NCI-H82 (cell line): ENCODE results near the gene TNIK.
"Not testable (repeated sequence)": the region's sequence is repeated elsewhere in the genome, so short reads cannot be mapped to it uniquely, and the experiment has no call there.

Experiments
- DNase-seq: peaks from one replicate; lab custom pipeline; 2025; lab: John Stamatoyannopoulos, UW

TNIK gene

GRCh38 chr3:171126478-171127209 lies 333.6 kb downstream of the TNIK start:
- no peak for DNase-seq

DNA sequence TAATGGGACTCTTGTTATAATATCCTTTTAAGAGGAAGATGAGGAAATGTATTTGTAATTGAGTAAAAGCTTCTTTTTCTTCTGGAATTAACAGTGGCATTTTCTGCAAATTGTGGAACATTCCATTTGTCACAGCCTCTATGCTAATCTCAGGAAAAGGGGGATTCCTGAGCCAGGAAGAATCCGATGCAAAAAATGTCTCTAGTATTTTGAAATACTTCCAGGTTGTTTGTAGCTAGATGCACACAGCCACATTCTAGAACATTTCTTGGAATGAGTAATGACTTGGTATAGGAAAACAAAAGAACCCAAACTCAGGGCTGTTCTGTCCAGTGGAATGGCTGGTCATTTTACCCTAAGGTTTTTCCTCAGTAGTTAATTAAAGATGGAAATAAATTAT lies 335.2 kb downstream of the TNIK start:
- DNase-seq = no peak

DNA sequence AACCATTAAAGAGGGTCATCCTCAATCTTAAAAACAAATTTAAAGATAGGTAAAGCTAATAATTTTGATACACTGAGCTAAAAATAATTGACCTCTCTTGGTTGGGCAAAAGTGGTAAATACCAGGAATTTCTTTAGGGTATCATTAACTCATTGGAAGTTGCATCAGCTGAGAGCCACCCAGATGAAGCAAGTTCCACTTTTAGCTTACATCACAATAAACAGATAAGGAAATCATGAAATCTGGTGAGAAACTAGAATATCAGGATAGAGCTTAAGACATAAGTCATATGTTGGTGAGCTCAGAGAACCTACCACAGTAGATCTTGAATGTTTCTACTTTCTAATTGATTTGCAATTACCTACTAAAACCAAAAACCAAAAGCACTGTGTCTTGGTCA lies 336.3 kb downstream of the TNIK start:
- no peak for DNase-seq

DNA sequence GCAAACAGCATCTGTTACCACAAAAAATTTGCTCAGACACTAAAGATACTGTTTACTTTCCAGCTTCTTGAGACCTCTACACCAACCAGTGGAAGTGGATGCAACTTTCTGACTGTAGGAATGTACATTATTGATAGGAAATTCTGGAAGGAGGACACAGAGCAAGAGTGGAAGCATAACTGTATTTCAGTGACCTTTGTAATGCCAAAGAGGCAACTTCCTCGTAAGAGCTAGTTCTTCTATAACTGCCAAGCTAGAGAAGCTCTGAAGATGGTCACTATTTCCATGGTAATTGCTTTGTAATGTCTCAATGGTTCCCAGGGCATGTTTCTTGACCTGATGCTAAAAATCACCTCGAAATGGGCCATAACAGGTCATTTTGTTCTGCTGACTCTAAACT lies 337.3 kb downstream of the TNIK start:
- no peak for DNase-seq

- DNase-seq = no peak
Measured at GRCh38 chr3:171122240-171122639, 338.0 kb downstream of the TNIK start.

DNA sequence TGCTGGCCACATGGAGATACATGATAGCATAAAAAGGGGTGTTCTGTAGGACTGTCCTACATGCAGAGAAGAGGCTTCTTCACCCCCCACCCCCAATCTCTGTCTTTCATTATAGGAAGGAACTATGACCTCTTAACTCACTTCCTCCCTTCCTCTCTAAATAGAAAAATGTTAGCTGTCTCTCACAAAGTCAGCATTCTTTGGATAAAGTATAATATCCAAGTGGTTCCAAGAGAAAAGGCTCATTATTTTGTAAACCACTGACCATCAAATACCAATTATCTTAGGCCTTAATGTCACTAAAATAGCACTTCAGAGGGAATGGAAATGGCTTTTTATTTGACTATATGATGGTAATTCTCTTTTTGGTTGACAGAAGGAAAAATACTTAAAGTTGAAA lies 338.4 kb downstream of the TNIK start:
- no peak for DNase-seq

DNA sequence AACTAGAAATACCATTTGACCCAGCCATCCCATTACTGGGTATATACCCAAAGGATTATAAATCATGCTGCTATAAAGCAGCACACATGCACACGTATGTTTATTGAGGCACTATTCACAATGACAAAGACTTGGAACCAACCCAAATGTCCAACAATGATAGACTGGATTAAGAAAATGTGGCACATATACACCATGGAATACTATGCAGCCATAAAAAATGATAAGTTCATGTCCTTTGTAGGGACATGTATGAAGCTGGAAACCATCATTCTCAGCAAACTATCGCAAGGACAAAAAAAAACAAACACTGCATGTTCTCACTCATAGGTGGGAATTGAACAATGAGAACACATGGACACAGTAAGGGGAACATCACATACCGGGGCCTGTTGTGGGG lies 340.8 kb downstream of the TNIK start:
- not testable (repeated sequence) for DNase-seq

GRCh38 chr3:171118993-171119392 lies 341.2 kb downstream of the TNIK start:
- not testable (repeated sequence) for DNase-seq

GRCh38 chr3:171116824-171117395 lies 343.3 kb downstream of the TNIK start:
- DNase-seq = no peak

DNA sequence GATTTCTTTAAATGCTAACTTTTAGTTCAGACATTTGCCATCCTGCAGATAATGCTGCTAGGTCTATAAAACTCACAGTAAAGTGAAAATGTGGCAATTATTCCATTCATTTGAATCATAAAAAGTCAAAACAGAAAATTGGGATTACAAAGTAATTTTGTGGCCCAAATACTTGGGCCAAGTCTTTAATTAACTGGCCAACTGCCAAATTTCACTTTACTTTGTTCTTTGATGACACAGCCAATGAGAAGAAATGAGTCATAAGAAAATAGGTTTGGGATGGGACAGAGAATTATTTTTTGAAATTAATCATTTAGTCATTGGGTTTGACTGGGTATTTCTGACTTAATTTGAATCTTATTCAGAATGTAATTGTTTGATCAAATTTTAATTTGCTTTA lies 343.8 kb downstream of the TNIK start:
- no peak for DNase-seq

DNA sequence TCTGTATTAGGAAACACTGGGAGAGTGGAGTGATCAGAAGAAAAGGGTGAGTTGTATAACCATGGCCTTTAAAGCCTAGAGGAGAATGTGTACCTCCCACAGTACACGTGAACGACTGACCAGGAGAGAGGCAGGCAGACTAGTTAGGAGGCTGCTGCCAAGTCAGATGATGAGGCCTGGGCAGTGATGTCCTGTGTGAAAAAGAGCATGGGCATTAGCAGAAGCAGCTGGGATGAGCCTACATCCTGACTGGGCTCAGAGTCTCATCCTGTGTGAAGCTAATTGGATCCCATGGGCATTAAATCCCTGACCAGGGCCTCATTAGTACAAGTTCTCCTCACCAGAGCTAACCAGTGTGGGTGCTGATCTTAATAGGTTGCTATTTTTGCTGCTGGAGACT lies 344.5 kb downstream of the TNIK start:
- DNase-seq = peak; percentile 91

- peak; percentile 61 for DNase-seq
Measured at GRCh38 chr3:171113716-171114115, 346.5 kb downstream of the TNIK start.

- no peak for DNase-seq
Measured at GRCh38 chr3:171110715-171111114, 349.5 kb downstream of the TNIK start.

DNA sequence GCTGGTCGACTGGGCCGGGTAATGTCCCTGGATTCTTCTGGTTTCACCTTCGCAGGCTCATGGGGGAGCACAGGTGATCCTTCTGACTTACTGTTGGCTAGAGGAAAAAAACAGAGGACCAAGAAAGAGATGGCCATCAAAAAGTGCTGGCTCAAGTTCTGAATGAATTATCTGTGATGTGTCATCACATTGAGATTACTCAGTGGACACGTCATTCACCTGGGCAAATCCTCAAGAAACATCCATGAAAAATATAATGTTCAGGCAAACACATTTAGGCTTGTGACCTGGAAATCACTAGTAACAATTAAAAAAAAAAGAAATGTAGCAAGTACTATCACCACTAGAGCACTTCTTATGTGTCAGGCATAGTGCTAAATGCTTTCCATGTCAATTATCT lies 352.1 kb downstream of the TNIK start:
- DNase-seq = no peak

GRCh38 chr3:171103185-171103584 lies 357.0 kb downstream of the TNIK start:
- no peak for DNase-seq

DNA sequence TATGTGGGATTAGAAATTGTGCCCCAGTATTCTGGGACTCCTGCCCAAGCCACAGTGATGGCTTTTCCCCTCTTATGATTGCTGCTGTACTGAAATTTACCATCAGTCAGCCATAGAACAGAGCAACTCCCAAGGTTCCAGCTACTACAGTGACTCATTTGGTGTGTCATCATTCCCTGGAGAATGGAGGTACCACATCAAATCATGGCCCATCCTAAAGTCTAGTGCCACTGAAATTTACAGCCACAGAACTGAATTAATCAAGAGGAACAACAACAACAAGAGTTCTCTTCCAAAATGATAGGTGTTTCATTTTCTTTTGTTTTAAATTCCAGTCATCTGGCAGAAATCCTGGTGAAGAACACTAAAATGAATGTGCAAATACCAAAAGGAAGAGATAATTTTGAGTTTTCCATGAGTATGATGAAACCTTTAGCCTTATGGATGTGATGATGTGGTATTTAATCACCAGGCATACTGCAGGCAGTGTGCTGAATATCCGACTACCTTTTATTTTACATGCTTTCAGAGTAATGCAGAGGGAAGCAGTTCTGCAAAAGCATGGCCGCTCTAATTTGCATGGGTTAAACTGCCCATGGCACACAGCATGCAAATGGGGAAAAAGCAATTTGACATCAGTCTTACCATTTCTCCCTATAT lies 358.1 kb downstream of the TNIK start:
- no peak for DNase-seq

- DNase-seq = peak; percentile 51
Measured at GRCh38 chr3:171099911-171100310, 360.3 kb downstream of the TNIK start.

DNA sequence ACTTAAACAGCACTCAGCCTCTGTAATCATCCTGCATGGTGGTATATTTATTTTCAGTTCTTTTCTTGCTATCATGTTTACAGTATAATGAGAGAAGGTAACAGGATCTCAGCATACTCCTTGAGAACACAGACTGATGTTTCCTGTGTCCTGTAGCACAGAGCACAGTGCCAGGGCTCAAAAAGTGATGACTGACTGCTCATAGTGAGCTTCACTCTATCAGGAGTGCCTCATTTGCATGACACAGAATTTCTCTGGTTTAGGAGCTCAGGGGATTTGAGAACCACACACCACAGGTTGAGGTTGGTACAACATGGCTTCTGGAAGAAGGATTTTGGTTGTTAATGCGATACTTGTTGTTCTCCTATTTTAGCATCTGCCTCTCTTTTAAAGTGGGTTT lies 365.1 kb downstream of the TNIK start:
- DNase-seq = no peak

- DNase-seq = no peak
Measured at GRCh38 chr3:171094411-171094810, 365.8 kb downstream of the TNIK start.

DNA sequence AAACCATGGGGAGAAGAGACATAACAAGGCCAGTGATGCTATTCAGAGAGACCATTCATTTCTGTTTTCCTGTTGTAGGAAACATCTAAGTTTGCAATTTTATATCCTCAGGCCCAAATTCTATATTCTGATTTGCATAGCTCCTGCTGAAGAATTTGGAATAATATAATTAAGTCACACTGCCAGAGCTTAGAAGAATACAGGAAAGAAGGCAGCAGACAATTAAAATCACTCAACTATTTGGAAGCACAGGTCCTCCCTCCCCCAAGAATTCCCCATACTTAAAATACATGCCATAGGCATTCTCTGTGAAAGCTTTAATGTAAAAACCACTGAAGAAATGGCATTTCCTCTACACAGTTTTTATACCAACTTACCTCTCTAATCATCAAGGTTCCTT lies 366.7 kb downstream of the TNIK start:
- DNase-seq = no peak

DNA sequence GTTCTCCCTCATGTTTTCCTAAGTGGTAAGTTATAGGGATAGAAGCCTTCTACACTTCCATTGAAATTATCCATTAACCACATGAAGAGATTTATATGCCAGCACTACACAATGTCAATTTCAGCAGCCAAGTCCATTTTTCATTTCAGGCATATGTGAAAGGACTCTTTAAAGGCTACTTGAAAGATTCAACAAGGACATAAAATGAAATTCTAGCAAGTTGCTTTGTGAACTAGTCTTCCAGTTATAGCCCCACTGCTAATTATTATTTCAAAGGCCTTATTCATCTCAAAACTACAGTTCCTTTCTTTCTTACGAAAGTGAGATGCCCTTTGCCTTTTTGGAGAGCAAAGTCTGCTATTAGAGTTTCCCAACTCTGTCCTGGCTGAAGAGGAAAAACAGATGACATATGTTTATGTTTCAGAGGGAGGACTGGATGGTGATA lies 367.7 kb downstream of the TNIK start:
- no peak for DNase-seq

- no peak for DNase-seq
Measured at GRCh38 chr3:171090321-171090720, 369.9 kb downstream of the TNIK start.

DNA sequence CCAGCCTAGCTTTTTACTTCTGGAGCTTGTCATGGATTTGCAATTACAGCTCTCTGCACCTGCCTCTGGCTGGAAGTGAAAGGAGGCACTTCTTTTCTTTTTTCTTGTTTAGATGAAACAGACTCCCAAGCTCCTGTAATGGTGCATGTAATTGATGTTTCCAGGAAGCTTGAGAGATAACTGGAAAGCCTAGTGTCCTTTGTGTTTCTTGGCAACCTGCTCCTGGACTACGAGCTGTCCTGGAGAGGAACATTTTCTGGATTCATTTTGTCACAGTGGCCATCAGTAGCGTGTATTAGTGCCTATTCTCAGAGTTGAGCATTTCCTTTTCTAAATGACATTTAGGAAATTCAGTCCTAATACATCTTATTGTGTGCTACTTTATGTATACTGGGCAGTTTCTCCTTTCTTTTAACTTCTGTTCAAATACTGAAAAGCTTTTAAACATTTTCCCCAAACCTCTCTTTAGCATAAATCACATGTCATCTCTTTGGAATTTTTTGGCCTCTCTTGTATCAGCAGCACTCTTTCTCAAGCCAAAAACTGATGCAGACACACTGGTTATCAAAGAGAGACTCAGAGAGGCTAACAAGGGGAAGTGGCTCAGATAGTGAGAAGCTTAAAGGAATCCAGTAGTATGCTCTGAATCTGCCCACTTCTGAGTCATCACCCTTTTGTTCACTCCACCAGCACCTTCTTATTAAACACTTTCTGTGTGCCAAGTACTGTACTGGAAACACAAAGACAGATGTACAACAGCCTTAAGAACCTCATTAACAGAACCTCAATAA lies 371.0 kb downstream of the TNIK start:
- DNase-seq = no peak
